HG03108 (cell line): Measurements from ENCODE around the gene ITPK1.

Source experiments
- ATAC-seq: cut with Tn5 transposase; IDR thresholded peaks from one replicate; pipeline ENCODE4 v1.9.1; 2021; ENCODE audit warnings: moderate library complexity; ENCODE audit not compliant: unreplicated experiment

The ITPK1 gene

DNA sequence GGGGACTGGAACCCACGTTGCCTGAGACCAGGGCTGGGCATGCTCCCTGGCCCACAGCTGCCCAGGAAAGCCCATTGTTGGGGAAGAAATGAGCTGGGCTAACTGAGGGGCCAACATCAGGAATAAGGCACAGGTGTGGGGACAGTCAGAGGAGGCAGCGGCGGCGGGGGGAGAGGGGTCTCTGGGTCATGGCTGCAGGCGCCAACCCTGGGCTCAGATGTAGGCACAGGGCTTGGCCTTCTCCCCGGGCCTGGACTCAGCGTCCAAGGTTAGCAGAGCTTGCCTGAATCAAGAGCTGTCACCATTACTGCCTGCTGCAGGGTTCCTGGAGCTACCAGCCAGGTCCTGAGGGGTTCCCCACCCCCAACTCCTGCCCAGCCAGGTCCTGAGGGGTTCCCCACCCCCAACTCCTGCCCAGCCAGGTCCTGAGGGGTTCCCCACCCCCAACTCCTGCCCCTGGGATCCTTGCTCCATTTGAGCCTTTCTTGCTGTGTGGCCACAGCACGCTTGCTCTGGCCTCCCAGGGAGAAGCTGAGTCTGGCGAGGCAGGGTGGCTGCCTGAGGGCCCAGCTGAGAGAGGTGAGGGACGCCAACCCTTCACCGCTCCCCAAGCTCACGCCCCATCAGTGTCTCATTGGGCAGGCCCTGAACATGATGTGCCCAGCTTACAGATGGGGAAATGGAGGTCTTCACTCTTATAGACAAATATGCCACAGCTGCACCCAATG, 186.6 kb downstream of the ITPK1 start:
- no peak for ATAC-seq

DNA sequence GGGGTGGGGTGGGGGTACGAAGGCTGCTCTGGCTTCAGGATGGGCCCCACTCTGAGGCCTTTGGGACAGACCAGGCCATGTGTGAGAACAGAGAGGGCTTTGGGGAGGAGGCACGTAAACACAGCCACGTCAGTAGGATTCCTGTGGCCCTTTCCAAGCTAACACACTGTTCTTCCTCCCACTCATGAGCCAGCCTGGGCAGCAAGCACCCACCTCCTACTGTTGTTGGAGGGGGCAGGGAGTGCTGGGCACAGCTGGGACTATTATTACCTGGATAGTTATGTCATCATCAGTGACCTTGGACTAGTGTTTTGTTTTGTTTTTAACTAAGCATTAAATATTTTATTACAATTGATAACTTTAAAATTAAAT, 187.5 kb downstream of the ITPK1 start:
- no peak for ATAC-seq

DNA sequence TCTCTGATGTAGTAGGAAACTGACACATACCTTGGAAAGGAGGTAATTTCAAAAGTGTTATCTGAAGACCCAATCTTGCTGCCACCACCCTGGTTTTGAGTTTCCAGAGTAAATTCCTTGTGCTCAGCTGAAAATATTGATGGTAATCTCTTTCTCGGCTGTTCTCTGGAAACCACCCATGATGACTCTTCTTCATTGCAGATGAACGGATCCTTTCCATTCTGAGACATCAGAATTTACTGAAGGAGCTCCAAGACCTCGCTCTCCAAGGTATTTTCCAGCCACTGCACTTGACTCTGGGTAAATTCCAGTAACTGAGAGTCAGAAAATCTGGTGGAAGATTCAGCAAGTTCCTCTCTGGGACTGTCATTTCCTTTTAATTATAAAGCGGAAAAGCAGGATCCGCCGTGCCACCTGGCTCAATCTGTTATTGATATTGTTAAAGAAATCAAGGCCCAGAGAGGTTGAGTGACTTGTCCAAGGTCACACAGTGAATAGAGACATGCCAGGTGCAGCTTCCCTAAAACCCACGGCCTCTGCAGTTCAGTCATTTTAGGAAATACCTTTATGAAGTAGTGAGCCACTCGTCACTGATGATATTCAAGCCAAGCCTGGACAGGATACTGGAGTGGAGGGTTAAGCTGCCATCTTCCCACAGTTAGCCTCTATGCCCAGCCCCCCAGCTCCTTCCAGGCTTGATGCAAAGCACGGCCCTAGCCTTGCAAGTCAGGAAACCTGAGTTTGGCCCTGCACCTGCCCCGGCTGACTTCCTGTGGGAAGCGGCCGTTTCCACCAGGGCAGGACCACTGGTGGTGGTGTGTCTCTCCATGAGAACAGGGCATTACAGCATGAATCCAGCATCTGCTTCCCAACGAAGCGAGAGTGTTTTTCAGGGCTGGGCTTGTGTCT, 188.1 kb downstream of the ITPK1 start:
- ATAC-seq = no peak

DNA sequence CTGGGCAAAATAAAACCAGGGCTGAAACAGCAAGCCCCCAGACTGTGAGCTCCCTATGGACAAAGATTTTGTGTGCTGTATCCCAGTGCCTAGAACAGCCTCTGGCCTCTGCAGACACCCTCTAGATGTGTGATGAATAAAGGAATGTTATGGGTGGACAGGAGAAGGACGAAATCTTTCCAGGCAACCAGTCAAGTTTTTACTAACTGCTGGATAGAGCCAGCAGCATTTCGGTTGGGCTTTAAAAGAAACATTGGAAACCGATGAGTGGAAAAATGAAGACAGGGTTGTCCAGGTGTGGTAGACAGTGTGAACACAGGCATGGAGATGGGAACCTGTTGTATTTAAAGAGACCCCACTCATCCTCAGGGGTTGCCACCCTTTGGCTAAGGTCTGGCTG, 188.8 kb downstream of the ITPK1 start:
- no peak for ATAC-seq

DNA sequence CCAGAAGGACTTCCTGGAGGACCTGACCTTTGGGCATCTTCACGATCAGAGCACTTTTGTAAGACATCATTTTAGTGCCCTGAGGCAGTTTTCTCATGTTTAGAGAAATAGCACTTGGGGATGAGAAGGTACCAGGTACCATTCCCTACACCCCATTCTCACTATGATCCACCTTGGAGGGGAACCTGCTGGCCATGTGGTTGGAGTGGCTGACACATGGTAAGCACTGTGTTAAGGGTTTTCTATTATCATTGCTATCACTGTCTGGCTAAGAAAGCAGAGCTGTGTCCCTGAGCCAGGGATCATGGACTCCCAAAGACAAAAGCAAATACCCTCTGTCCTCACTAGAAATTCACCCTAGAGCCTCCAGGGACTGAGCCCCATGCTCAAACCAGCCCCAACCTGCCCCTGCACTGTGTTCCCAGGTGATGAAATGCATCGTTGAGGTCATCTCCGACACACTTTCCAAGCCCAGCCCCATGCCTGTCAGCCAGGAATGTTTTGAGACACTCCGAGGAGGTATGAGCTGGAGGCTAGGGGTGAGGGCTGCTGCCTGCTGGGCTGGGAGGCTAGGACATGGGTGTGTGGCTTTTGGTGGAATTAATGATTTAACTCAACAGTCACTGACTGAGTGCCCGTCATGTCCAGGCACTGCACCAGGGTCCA, 189.4 kb downstream of the ITPK1 start:
- ATAC-seq = no peak

DNA sequence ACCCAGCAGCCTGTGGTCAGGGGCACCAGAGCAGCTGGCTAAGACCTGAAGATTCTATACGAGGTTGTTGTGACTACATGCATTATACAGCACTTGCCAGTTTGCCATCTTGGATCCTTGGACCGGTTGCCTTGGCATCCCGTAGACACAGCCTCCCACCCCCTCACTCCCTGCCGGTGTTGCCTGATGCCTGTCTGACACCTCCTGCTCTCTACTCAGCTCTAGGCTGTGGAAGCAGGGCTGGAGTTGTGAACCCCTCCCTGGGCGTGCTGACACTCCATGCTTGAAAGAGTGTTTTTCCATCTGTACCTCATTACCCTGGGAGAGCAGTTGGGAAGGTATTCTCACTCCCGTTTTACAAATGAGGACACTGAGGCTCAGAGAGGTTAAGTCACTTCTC, 190.3 kb downstream of the ITPK1 start:
- no peak for ATAC-seq

DNA sequence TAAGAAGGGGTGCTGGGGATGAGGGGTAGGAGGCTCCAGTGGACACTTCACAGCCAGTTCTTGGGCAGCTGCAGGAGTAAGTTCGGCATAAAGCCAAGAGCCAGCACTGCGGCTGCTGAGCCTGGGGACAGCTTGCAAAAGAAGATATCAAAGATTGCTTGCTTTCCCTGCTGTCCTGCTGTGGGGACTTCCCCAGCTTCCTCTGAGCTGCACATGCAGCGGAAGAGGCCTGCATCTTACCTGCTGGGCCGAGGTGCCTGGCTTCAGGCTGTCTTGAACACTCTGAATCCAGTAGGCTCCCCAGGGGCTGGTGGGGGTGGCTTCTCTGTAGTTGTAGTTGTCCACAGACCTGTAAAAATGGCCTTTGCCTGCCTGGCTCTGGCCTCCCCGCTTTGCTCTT, 191.5 kb downstream of the ITPK1 start:
- no peak for ATAC-seq

DNA sequence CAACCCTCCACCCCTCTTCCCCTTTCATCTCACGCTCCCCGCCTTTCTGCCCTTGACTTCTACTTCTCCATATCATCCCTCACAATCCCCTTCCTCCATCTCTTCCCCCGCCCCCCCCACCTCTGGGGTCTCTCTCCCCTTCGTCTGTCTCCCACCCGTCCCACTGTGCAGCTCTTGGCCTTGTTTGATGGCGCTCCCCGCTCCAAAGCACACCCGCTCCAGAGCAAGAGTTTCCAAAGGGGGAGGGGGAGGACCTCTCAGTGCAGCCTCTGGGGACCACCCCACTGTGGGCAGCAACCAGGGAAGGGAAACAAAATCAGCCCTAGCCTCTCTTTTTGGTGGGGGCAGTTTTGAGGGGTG, 192.0 kb downstream of the ITPK1 start:
- no peak for ATAC-seq

DNA sequence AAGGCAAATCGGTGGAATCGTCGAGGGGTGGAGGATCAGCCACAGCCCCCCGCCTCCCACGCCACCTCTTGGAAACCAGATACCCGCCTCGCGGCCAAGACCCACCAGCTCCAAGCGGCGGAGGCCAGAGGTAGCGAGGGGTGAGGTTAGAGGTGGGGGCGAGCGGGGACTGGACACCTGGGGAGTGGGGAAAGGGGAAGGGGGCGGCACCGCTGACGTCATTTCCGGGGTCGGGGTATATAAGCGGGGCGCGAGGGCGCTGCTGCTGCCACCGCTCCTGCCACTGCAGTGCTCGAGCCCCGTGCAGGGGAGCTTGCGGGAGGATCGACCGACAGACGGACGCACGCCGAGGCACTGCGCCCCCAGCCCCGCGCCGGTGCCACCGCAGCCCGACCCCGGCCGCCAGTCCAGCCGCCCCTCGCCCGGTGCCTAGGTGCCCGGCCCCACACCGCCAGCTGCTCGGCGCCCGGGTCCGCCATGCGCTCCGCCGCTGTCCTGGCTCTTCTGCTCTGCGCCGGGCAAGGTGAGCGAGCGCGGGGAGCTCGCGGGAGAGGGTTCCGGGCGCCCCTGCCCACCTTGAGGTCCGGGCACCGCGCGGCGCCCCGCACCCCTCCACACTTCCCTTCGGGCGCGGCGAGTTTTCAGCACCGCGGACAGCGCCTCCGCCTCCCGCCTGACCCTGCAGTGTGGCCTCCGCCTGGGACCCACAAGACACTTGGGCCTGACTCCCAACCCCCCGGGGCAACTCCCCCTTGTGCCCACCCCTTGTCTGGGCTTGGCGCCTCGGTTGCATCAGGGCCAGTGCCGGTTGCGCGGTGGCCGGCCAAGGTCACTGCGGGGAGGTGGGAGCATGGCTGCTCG, 192.6 kb downstream of the ITPK1 start, which contains the start of gene CHGA:
TSS of gene CHGA (plus strand) at position 268 of the 861 bp plus-strand sequence. CDS start at position 478, 210 bp downstream.
- ATAC-seq = no peak

DNA sequence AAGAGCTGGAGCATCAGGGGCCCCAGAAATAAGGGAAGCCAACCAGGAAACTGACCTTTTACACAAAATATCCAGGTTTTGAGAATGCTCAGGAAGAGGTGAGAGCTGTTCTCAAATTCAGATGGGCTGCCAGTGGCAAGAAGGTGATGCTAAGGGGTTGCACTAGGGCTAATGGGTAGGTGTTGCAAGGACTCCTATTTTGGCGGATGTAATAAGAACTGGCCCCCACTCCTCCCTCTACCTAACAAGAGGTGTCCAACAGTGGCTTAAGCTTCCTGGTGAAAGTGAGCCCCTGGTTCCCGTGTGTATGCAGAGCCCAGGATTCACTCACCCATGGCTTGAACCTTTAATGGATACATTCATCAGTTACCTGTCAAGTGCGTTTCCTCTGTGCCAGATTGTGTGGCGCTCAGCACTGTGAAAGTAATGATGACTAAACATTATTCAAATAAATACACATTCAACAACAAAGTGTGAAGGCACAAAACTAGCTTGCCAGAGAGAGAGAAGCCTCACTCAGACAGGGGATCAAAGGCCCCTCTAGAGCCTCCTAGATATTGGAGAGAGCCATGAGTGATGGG, 193.5 kb downstream of the ITPK1 start:
- no peak for ATAC-seq

DNA sequence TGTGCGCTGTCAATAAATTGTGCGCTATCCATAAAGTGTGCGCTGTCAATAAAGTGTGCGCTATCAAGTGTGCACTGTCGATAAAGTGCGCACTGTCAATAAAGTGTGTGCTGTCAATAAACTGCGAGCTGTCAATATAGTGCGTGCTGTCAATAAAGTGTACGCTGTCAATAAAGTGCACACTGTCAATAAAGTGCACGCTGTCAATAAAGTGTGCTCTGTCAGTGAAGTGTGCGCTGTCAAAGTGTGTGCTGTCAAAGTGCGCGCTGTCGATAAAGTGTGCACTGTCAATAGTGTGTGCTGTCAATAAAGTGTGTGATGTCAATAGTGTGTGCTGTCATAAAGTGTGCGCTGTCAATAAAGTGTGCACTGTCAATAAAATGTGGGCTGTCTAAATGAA, 195.7 kb downstream of the ITPK1 start:
- no peak for ATAC-seq

DNA sequence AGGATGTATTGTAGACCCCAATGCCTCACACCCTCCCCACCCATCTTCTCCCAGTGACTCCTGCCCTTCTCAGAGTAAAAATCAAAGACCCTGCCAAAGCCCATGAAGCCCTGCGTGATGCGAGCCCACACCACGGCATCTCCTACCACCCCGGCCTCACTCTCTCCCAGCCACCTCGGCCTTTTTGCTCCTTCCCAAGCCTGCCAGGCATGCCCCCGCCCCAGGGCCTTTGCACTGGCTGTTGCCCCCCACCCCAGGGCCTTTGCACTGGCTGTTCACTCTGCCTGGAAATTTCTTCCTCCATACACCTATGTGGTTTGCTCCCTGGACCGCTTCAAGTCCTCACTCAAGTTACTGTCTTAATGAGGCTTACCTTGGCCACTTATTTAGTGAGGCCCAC, 197.8 kb downstream of the ITPK1 start:
- no peak for ATAC-seq

DNA sequence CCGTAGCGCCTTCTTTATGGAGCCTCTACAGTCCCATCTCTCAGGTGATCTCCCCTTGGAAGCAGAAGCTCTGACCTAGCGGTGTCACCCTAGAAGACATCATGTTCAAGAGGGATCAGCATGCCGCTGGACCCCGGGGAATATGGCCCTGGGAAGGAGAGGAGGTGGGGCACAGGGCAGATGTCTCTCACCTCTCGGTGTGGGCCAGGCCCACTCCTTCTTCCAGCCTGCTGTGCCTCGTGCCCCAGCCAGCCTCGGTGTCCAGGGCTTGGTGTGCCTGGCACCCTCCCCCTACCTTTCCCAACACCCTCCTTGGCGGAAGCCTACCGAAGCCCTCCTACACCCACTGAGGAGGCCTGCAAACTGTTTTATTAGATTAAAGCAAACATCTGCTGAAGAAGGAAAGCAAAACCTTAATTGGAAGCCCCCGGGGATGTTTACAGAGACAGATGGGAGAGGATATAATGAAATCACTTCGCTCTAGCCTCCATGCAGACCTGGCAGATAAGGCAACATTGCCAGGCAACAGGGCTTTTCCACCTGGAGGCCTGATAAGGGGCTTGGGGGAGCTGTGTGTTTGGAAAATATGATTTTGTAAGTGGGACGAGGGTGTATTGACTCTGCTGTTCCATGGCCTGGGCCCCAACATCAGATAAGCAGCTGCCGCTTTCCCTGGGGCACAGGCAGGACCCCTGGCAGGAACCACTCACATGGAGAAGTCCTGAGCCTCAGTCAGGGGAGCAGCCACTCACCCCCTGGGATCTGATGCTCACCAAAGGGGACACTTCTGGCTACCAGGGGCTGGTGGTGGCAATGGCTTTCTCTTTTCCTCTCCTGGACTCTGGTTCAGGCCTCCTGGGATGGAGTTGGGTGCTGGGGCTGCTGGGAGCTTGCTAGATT, 198.4 kb downstream of the ITPK1 start:
- ATAC-seq = no peak

DNA sequence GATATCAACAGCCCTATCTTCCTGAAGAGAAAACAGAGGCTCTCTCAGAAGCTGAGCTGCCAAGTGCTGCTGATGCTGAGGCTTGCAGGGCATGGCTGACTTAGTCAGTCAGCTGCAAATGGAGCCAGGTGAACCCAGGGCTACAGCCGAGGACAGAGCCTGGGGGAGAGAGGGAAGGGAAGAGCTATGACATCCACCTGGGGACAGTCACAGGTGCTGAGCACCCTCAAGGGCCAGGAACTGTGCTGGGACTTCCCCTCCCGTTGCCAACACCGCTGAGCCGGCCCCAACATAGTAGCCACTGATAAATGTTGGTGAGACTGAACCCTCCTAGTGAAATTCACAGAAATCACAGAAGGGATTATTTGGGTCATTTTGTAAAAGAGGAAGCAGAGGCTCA, 199.5 kb downstream of the ITPK1 start:
- no peak for ATAC-seq

DNA sequence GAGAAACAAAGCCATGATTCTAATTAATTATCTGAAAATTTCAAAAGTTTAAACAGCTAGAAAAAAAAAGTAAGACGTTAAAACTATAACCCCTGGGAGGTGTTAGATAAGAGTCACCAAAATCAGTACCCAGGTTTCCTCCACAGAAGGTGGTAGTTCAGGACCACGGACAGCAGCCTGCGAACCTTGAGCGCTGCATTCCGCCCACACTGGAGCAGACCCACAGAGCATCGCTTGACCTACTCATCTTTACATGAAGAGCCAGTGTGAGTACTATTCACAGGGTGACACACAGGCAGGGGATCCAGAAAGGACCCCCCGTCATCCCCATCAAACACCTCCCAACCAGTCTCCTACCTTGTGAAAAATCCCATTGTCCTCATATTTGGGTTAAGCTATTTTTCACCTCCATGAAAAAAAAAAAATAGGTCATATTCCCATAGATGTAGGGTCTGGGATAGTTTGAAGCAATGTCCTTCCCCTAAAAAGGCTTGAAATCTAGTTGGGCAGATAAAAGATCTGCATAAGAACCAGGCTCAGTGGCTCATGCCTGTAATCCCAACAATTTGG, 201.6 kb downstream of the ITPK1 start:
- ATAC-seq = no peak

DNA sequence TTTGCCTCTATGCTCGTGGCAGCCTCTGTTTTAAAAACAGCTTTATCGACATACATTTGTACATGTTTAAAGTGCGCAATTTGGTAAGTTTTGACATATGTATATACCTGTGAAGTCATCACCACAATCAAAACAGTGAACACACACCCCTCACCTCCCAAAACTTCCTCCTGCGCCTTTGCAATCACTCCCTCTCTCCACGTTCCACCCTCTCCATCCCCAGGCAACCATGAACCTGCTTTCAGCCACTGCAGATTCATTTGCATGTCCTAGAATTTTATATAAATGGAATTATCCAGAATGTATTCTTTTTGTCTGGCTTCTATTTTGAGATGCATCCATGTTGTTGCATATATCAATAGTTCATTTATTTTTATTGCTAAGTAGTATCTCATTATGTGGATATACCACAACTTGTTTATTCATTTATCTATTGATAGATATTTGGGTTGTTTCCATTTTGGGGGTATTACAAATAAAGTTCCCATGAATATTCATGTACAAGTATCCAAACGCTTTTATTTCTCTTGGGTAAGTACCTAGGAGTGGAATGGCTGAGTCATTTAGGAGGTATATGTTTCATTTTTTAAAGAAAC, 208.3 kb downstream of the ITPK1 start:
- ATAC-seq = no peak

DNA sequence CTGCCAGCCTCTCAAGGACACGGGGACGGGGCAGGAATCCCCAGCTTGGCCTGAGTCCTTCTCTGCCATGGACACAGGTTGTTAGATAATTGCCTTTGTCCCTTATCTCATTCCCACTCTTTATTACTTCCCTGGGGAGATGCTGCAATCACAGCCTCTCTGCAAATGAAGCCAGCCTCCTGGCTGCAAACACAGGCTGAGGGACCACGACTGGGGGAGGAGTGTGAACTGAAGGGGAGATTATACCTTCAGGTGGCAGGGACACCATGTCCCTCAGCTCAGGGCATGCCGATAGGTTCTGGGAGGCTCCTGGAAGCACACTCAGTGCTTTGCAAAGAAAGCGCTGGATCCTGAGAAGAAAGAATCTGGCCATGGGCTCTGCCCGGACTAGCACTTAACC, 208.9 kb downstream of the ITPK1 start:
- ATAC-seq = no peak

DNA sequence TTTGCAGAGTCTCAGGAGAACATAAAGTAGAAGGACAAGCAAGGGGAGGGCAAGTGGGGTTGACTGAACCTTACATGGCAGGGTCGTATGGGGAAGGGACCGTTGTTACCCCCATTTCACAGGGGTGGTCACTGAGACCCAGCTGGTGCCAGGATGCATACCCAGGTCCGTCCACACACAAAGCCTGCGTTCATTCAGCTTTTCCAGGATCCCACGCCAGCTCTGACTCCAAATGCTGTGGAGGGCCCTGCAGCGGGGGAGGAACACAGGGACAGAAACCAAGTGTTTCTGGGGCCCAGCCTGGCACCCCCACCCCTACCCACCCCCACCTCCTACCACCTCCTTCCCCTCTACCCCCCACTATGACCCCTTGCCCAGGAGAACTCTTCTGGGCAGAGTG, 209.3 kb downstream of the ITPK1 start:
- no peak for ATAC-seq

DNA sequence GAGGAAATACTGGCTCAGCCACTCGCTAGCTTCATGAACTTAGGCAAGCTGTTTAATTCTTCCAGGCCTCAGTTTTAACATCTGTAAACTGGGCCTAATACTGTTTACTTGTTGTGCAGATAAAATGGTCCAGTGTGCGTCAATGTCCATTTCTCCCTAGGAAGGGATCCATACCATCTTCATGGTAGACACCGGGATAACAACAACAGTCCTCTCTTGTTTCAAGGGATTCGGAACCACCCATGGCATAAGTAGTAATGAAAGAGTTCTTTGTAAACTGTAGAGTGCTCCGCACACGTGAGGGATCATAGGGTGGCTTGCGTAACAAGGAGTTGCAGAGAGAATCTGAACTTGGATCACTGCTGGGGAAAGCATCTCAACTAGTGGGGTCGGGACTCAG, 210.1 kb downstream of the ITPK1 start:
- no peak for ATAC-seq
